ENCODE results near the gene TRIM62.

TRIM62 gene

GRCh38 chr1:33157131-33157530 is 24.7 kb downstream of the TRIM62 start:
- no peak for TF ChIP-seq ESRRG (CRISPR knock-in tag; IDR thresholded peaks at IDR 0.05)
- TF ChIP-seq SNAI2 (CRISPR knock-in tag; IDR thresholded peaks at IDR 0.05): no peak
- no peak for TF ChIP-seq CSDC2 (CRISPR knock-in tag; IDR thresholded peaks at IDR 0.05)
- TF ChIP-seq ZFP3 (CRISPR knock-in tag; IDR thresholded peaks at IDR 0.05): no peak
- TF ChIP-seq TSHZ2 (CRISPR knock-in tag; IDR thresholded peaks at IDR 0.05): no peak
- no peak for ATAC-seq

- TF ChIP-seq TCF4 (CRISPR knock-in tag; IDR thresholded peaks at IDR 0.05; ENCODE audit: borderline replicate concordance): no peak
- no peak for TF ChIP-seq CSDC2 (CRISPR knock-in tag; IDR thresholded peaks at IDR 0.05)
- TF ChIP-seq ARNTL (CRISPR knock-in tag; IDR thresholded peaks at IDR 0.05; ENCODE audit: borderline replicate concordance, low read depth): no peak
- no peak for TF ChIP-seq ISL1 (CRISPR knock-in tag; IDR thresholded peaks at IDR 0.05)
- no peak for TF ChIP-seq OSR1 (CRISPR knock-in tag; IDR thresholded peaks at IDR 0.05)
- TF ChIP-seq ZFP3 (CRISPR knock-in tag; IDR thresholded peaks at IDR 0.05): no peak
- no peak for TF ChIP-seq TSHZ2 (CRISPR knock-in tag; IDR thresholded peaks at IDR 0.05)
- no peak for ATAC-seq
Measured at GRCh38 chr1:33155877-33156538, 25.8 kb downstream of the TRIM62 start.

- no peak for ATAC-seq
Measured at GRCh38 chr1:33153650-33154049, 28.2 kb downstream of the TRIM62 start.

GRCh38 chr1:33152685-33153432 is 29.0 kb downstream of the TRIM62 start:
- peak; percentile 46 for ATAC-seq
- no peak for TF ChIP-seq ZNF8 (CRISPR knock-in tag; IDR thresholded peaks at IDR 0.05)
- TF ChIP-seq PATZ1 (CRISPR knock-in tag; IDR thresholded peaks at IDR 0.05; ENCODE audit: borderline replicate concordance): no peak
- peak; percentile 82; the same call in 1 of the 2 replicates for TF ChIP-seq ZFP3 (CRISPR knock-in tag; IDR thresholded peaks at IDR 0.05)
- TF ChIP-seq POU6F1 (CRISPR knock-in tag; IDR thresholded peaks at IDR 0.05; ENCODE audit: borderline replicate concordance, low read depth): no peak
- TF ChIP-seq CREB5 (CRISPR knock-in tag; IDR thresholded peaks at IDR 0.05; ENCODE audit: low read depth): no peak

More at GRCh38 chr1:33153650-33154049, 28.2 kb downstream of the TRIM62 start:
- TF ChIP-seq ZNF565 (CRISPR knock-in tag; conservative IDR thresholded peaks at IDR 0.05; ENCODE audit: low read depth): no peak
- TF ChIP-seq CSDC2 (CRISPR knock-in tag; IDR thresholded peaks at IDR 0.05): no peak
- TF ChIP-seq SNAI2 (CRISPR knock-in tag; IDR thresholded peaks at IDR 0.05): no peak
- no peak for TF ChIP-seq ZFP30 (CRISPR knock-in tag; IDR thresholded peaks at IDR 0.05)
- TF ChIP-seq OSR1 (CRISPR knock-in tag; IDR thresholded peaks at IDR 0.05): no peak
- TF ChIP-seq CSRNP3 (CRISPR knock-in tag; IDR thresholded peaks at IDR 0.05): no peak
- no peak for TF ChIP-seq ZFP3 (CRISPR knock-in tag; IDR thresholded peaks at IDR 0.05)
- TF ChIP-seq ZNF8 (CRISPR knock-in tag; IDR thresholded peaks at IDR 0.05): no peak
